MM.1S (cell line): Measurements from ENCODE around the gene ZNF438.

Source experiments
- EZH2 ChIP-seq: fragments of 300-600 bp; sonication (generic); optimal IDR thresholded peaks from 2 replicates; pipeline ENCODE3; 2017; ENCODE audit warnings: low read depth, mild to moderate bottlenecking, antibody characterized with exemption, low read length, mixed read lengths
- TF ChIP-seq, protein P1 (sequence below): fragments of 300-600 bp; sonication (generic); IDR thresholded peaks from 2 replicates; pipeline ENCODE4 v1.5.1; 2016; ENCODE audit warnings: antibody characterized with exemption, low read length, mixed read lengths

DNA sequence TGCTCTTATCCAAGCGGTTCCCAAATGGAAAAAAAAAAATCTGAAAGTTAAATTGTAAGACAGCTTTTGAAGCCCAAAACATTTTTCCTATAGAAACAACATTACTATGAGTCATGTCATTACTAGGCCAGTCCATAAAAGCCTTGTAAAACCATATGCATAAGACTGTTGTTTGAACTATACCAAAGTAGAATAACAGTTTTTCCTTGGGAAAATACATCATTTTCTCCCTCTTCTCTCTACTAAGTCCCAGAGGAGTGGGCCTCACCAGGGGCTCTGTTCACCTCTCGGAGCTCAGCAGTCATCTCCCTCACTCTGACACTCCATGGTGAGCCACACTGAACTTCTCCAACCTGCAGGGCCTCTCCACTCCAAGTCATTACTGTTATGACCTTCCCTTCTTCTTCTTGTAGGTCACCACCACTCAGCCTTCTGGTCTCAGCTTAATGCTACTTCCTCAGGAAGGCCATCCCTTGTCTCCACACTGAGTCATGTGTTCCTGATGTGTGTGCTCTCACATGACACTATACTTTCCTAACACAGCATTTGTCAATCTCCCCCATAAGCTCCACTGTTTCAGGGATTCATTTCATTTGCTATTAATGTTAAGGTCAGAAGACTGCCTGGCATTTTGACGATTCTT is 32.5 kb downstream of the ZNF438 start:
- no peak for TF ChIP-seq EZH2
- TF ChIP-seq, protein P1, sequence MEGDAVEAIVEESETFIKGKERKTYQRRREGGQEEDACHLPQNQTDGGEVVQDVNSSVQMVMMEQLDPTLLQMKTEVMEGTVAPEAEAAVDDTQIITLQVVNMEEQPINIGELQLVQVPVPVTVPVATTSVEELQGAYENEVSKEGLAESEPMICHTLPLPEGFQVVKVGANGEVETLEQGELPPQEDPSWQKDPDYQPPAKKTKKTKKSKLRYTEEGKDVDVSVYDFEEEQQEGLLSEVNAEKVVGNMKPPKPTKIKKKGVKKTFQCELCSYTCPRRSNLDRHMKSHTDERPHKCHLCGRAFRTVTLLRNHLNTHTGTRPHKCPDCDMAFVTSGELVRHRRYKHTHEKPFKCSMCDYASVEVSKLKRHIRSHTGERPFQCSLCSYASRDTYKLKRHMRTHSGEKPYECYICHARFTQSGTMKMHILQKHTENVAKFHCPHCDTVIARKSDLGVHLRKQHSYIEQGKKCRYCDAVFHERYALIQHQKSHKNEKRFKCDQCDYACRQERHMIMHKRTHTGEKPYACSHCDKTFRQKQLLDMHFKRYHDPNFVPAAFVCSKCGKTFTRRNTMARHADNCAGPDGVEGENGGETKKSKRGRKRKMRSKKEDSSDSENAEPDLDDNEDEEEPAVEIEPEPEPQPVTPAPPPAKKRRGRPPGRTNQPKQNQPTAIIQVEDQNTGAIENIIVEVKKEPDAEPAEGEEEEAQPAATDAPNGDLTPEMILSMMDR: no peak
